Uterus (tissue), 2 donors: ENCODE measurements around the gene BSX.

Experiments used
- POLR2A ChIP-seq, 2 donors: fragments of 450-650 bp; IDR thresholded peaks; one replicate each; pipeline ENCODE4 v1.6.1; 2016; ENCODE audit warnings: antibody characterized with exemption in 2 of 2, mild to moderate bottlenecking in 1 of 2, moderate library complexity in 1 of 2
- TF ChIP-seq, protein P1 (sequence below), 4 experiments: fragments of 200-600 bp in 2 of 4; fragments of 450-650 bp in 2 of 4; sonication (generic) in 2 of 4; IDR thresholded peaks; one replicate each; pipeline ENCODE4 v1.5.1; 2016 to 2019; ENCODE audit warnings: antibody characterized with exemption in 4 of 4, mild to moderate bottlenecking in 2 of 4, moderate library complexity in 1 of 4

DNA sequence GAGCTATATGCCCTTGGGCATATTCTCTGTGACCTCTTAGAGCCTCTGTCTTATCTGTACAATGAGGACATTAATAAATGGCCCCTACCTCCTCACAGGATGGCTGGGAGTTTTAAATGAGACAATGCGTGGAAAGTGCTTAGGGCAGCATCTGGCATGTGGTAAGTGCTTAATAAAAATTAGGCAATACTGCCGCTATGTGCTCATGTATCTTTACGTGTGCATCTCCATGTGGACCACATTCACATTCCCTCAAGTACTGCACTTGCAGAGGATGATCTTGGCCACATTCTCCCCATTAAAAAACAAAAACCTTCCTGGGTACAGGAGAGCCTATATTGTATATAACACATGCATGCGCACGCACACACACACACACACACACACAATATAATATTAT lies 19.1 kb upstream of the BSX start:
- TF ChIP-seq, protein P1, sequence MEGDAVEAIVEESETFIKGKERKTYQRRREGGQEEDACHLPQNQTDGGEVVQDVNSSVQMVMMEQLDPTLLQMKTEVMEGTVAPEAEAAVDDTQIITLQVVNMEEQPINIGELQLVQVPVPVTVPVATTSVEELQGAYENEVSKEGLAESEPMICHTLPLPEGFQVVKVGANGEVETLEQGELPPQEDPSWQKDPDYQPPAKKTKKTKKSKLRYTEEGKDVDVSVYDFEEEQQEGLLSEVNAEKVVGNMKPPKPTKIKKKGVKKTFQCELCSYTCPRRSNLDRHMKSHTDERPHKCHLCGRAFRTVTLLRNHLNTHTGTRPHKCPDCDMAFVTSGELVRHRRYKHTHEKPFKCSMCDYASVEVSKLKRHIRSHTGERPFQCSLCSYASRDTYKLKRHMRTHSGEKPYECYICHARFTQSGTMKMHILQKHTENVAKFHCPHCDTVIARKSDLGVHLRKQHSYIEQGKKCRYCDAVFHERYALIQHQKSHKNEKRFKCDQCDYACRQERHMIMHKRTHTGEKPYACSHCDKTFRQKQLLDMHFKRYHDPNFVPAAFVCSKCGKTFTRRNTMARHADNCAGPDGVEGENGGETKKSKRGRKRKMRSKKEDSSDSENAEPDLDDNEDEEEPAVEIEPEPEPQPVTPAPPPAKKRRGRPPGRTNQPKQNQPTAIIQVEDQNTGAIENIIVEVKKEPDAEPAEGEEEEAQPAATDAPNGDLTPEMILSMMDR (IDR thresholded peaks at IDR 0.05), result no peak
- no peak for TF ChIP-seq POLR2A (IDR thresholded peaks at IDR 0.05)
